C4-2B (cell line): ENCODE data around the gene RASAL2.

Experiments used
- ZFX ChIP-seq: fragments of 450-650 bp; IDR thresholded peaks from 2 replicates; pipeline ENCODE4 v1.6.1; 2017
- TF ChIP-seq, protein P1 (sequence below): fragments of 450-650 bp; conservative IDR thresholded peaks from 2 replicates; pipeline ENCODE4 v1.5.1; 2017; ENCODE audit warnings: mild to moderate bottlenecking

DNA sequence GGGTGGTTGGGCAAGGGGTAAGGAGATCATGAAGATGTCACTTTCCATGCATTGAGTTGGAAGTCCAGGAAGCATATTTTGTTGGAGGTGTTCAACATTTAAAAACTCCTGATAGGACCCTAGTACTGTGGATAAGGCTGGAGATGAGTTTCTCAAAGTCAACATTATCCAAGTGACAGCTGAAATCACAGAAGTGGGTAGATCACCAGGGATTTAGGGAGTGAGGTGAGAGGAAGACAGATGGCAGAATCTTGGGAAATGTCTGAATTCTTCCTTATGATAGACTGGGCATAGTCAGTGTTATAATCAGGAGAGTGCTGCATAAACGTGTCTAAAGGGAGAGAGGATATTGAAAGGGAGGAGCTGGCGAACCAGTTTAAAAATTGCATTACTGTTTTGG is 5.3 kb upstream of the RASAL2 start:
- TF ChIP-seq, protein P1, sequence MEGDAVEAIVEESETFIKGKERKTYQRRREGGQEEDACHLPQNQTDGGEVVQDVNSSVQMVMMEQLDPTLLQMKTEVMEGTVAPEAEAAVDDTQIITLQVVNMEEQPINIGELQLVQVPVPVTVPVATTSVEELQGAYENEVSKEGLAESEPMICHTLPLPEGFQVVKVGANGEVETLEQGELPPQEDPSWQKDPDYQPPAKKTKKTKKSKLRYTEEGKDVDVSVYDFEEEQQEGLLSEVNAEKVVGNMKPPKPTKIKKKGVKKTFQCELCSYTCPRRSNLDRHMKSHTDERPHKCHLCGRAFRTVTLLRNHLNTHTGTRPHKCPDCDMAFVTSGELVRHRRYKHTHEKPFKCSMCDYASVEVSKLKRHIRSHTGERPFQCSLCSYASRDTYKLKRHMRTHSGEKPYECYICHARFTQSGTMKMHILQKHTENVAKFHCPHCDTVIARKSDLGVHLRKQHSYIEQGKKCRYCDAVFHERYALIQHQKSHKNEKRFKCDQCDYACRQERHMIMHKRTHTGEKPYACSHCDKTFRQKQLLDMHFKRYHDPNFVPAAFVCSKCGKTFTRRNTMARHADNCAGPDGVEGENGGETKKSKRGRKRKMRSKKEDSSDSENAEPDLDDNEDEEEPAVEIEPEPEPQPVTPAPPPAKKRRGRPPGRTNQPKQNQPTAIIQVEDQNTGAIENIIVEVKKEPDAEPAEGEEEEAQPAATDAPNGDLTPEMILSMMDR: no peak
- no peak for TF ChIP-seq ZFX
